NOMO-1 treated with dmso at 0.1 percent for 144 hours (cell line): ENCODE measurements around the gene DGCR2.
"Not testable (repeated sequence)": the region's sequence is repeated elsewhere in the genome, so short reads cannot be mapped to it uniquely, and the experiment has no call there.

Experiments
- DNase-seq: peaks from one replicate; lab custom pipeline; 2025; ENCODE audit not compliant: unreplicated experiment; lab: John Stamatoyannopoulos, UW

DGCR2 gene

DNA sequence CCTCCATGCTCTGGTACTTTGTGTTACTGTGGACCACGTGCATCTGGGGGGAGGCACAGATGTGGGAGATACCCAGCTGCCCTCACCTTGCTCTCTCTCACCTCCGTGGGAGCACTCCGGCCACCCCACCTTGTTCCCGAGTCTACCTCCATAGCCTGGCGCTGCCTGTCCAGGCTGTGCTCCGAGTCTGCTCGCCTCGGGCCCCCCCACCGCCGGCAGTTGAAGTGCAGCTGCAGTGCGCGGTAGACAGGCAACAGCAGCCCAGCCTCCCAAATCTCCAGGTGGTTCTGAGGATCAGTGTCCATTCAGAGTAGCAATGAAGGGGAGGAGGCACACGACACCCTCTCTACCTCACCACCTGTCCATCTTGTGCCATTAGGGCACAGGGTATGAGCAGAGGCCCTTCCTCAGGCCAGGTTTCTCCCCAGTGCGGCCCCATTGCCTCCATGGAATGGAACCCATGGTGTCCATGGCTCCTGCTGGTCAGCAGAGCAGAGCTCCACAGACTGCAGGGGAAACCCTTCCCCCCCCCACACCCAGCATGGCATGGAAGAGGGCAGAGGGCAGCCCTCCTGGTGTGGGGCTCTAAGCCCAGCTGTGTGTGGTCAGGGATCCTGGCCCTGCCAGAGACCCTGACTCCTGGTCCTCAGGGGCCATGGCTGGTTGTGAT lies 89.2 kb downstream of the DGCR2 start:
- not testable (repeated sequence) for DNase-seq

- DNase-seq = not testable (repeated sequence)
Measured at GRCh38 chr22:19032156-19032785, 89.9 kb downstream of the DGCR2 start.

GRCh38 chr22:19030889-19031252 lies 91.3 kb downstream of the DGCR2 start:
- not testable (repeated sequence) for DNase-seq

DNA sequence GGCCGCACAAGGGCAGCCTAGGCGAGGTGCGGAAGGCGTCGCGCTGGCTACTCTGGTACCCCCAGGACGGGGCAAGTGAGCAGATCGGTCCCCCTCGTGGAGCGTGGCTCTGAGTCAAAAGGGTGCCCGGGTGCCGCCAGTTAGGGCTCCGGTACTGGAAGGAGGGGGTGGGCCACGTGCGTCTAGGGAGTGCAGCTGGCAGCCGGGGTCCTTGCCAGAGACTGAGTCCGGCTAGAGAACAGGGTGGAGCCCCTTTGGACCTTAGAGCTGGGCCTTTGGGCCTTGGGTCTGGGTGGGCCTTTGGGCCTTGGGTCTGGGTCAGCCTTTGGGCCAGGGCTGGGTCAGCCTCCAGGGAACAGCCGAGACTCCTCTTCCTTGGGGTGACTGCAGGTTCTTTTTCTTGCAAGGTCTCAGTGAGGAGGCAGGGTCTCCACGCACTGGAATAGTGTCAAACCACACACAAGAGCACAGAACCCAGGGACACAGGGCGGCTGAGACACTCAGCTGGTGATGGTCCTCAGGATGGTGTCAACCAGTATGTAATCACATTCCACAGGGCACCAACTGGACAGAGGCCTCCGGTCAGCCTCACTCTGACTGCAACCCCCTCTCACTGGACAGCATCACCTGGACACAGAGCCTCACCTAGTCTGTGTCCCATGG lies 91.9 kb downstream of the DGCR2 start:
- DNase-seq = not testable (repeated sequence)

GRCh38 chr22:19029113-19030103 lies 92.8 kb downstream of the DGCR2 start:
- DNase-seq = not testable (repeated sequence)

GRCh38 chr22:19028060-19028455 lies 94.2 kb downstream of the DGCR2 start:
- DNase-seq = not testable (repeated sequence)

GRCh38 chr22:19027371-19028059 lies 94.7 kb downstream of the DGCR2 start:
- not testable (repeated sequence) for DNase-seq

DNA sequence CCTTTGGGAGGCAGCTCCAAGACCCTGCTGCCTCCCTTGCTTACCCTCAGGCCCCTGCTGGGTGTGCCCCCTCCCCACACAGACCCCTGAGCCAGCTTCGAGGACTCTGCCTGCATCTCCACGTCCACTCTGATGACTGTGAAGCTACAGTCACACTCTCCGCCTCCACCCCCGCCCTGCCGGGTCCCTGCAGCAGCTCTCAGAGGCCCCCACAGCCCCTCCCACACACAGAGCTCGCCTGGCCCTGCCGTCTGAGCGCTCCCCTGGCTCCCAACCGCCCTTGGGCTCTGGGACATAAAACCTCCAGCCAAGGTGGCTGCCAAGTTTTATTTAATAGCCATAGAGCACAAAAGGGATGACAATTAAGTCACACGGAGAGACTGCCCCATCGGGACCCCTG lies 96.1 kb downstream of the DGCR2 start:
- not testable (repeated sequence) for DNase-seq

DNA sequence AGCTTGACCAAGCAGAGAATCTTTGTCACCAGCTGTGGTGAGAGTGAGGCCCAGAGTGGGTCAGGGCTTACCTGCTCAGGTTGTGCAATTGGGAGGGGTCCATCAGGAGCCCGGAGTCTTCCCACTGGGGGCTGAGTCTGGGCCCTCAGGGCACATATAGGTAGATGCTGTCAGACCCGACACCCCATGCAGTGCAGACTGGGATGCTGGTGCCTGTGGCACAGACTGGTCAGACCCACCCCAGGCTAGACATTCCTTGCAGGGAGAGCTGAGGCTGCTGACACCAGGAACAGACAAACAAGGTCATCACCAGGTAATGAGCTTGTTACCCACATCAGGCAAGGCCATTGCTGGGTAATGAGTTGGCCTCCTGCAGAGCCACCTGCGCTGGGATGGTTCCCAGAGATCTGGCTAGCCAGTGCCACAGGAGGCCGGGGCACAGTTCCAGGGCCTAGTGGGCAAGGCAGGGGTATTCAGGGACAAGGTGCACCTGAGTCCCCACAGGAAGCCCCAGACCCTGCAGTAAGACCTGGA lies 97.2 kb downstream of the DGCR2 start:
- not testable (repeated sequence) for DNase-seq

DNA sequence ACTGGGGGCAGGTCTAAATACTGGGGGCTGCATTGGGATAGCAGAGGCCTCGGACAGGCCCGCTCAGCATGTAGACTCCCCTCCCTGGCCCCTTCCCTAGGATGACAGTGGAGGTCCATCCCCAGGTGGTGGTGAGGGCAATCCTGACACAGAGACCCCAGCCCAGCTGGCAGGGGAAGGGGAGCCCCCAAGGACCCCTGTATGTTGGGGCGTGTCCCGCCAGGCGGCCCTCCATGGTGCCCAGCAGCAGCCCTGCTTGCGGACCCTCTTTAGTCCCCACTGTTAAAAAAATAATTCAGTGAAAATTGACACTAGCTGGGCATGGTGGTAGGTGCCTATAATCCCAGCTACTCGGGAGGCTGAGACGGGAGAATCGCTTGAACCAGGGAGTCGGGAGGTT lies 98.3 kb downstream of the DGCR2 start:
- not testable (repeated sequence) for DNase-seq

GRCh38 chr22:19022755-19023154 lies 99.5 kb downstream of the DGCR2 start:
- no peak for DNase-seq

- DNase-seq = no peak
Measured at GRCh38 chr22:19019679-19020032, 102.6 kb downstream of the DGCR2 start.

DNA sequence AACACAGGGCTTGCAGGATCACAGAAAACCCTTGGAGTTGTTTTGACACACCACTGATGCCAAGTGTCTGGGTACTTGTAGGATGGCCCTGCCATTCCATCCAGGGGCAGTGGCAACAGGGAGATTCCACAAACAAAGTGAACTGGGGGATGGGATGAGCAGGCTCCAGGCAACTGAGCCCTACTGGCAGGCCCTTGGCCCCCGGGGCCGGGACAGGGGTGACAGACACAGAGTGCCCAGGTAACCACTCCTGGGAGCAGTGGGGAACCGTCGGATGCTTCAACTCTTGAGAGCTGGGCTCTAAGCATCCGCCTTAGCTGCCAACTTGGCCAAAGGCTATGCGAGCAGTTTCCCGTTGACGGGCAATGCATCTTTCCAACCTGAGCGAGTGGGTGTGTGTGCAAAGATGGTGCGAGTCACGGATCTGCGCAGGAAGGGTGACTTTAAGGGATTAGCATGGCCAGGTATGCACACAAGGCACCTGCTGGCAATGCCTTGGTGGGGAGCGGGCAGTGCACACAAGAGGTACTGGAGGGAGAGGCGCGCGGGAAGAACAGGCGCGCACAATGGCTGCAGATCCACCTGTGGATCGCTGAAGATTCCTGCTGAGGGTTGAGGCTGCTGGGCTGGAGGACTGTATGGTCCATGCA lies 103.1 kb downstream of the DGCR2 start:
- DNase-seq = no peak

GRCh38 chr22:19018256-19018655 lies 104.0 kb downstream of the DGCR2 start:
- DNase-seq = no peak

DNA sequence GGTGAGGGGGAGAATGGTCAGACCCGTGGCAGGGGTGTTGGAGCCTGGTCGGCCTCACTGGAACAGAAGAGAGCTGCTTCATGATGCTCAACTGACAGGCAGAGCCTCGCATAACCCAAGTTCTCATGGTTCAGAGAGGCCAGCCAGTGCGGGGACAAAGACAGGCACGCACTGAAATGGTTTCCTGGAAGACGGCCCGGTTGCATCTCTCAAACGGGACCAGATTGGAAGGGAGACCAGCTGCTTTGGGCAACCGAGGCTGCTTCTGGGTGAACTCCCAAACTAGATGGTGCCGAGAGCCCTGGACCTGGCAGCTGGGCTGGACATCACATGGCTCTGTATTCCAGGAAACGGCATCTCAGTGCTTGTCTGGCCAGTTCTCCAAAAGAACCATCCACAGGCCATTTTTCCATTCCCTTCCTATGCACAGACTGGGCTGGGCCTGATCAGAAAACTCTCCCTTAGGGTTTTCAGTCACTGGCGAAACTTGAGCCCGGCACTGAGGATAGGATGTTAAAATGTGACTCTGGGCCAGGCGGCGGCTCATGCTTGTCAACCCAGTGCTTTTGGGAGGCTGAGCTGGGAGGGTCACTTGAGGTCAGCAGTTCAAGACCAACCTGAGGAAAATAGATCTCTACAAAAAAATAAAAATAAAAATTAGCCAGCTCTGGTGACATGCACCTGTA lies 106.0 kb downstream of the DGCR2 start:
- DNase-seq = no peak

DNA sequence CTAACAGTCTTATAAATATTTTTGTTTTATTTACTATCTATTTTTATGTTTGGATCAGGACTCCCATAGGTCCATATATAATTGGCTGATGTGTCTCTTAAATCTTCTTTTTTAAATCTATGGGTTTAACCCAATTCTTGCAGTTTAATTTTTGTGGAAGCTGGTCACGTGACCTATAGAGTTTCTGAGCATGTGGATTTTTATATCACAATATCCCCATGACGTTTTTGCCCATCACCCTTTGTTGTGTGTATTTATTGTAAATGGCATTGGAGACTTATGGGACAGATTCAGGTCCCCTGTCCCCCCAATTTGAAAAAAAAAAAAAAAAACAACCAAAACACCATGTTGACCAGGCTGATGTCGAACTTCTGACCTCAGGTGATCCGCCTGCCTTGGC lies 107.3 kb downstream of the DGCR2 start:
- DNase-seq = no peak

GRCh38 chr22:19013881-19014598 lies 108.2 kb downstream of the DGCR2 start:
- DNase-seq = not testable (repeated sequence)

GRCh38 chr22:19013411-19013810 lies 108.8 kb downstream of the DGCR2 start:
- not testable (repeated sequence) for DNase-seq
